ENCODE results near the gene TMEM97. TPM values are rescaled to one million over a fixed set of nuclear protein-coding genes. Genes with fewer than 3 reads are reported as not detected.

TMEM97 gene
- total RNA-seq, 1 donor from 2014 or later: 170 TPM

- Mint-ChIP-seq H3K27ac (ENCODE audit: unreplicated experiment) (no peak overlapping the region), H3K9me3 (ENCODE audit: unreplicated experiment) (peaks cover 17% of the 10 kb centered on the region), H3K4me3 (ENCODE audit: unreplicated experiment) (no peak overlapping the region), H3K36me3 (ENCODE audit: unreplicated experiment) (no peaks in the 10 kb centered on the region), H3K4me1 (ENCODE audit: low read depth, unreplicated experiment) (peaks cover 12% of the 10 kb centered on the region), H3K27me3 (ENCODE audit: unreplicated experiment) (peaks cover 12% of the 10 kb centered on the region)
- no peak for DNase-seq
- no peak for TF ChIP-seq CTCF (IDR thresholded peaks at IDR 0.05; ENCODE audit: partially characterized antibody, unreplicated experiment)
These were observed 13.0 kb downstream of the TMEM97 start for GRCh38 chr17:28331891-28332420.

- no peaks in the 10 kb centered on the region for H3K36me3 Mint-ChIP-seq (ENCODE audit: unreplicated experiment)
- H3K4me3 Mint-ChIP-seq (ENCODE audit: unreplicated experiment): no peak overlapping the region
- peaks cover 14% of the 10 kb centered on the region for H3K4me1 Mint-ChIP-seq (ENCODE audit: low read depth, unreplicated experiment)
- peaks cover 12% of the 10 kb centered on the region for H3K27me3 Mint-ChIP-seq (ENCODE audit: unreplicated experiment)
- no peak overlapping the region for H3K27ac Mint-ChIP-seq (ENCODE audit: unreplicated experiment)
- DNase-seq: no peak
- H3K9me3 Mint-ChIP-seq (ENCODE audit: unreplicated experiment): peaks cover 20% of the 10 kb centered on the region
- TF ChIP-seq CTCF (IDR thresholded peaks at IDR 0.05; ENCODE audit: partially characterized antibody, unreplicated experiment): no peak
These were observed 14.2 kb downstream of the TMEM97 start for GRCh38 chr17:28333083-28333746.

GRCh38 chr17:28334171-28334570 is 15.2 kb downstream of the TMEM97 start:
- Mint-ChIP-seq H3K27ac (ENCODE audit: unreplicated experiment) (peak overlapping the region; percentile 99), H3K9me3 (ENCODE audit: unreplicated experiment) (peaks cover 20% of the 10 kb centered on the region), H3K4me3 (ENCODE audit: unreplicated experiment) (peak overlapping the region; percentile 99), H3K36me3 (ENCODE audit: unreplicated experiment) (no peaks in the 10 kb centered on the region), H3K27me3 (ENCODE audit: unreplicated experiment) (peaks cover 12% of the 10 kb centered on the region), H3K4me1 (ENCODE audit: low read depth, unreplicated experiment) (peaks cover 14% of the 10 kb centered on the region)
- TF ChIP-seq CTCF (IDR thresholded peaks at IDR 0.05; ENCODE audit: partially characterized antibody, unreplicated experiment): no peak
- no peak for DNase-seq

- Mint-ChIP-seq H3K9me3 (ENCODE audit: unreplicated experiment) (peaks cover 20% of the 10 kb centered on the region), H3K27me3 (ENCODE audit: unreplicated experiment) (peaks cover 12% of the 10 kb centered on the region), H3K4me1 (ENCODE audit: low read depth, unreplicated experiment) (peaks cover 14% of the 10 kb centered on the region), H3K4me3 (ENCODE audit: unreplicated experiment) (peak overlapping the region; percentile 99), H3K36me3 (ENCODE audit: unreplicated experiment) (no peaks in the 10 kb centered on the region), H3K27ac (ENCODE audit: unreplicated experiment) (peak overlapping the region; percentile 99)
- DNase-seq: no peak
- TF ChIP-seq CTCF (IDR thresholded peaks at IDR 0.05; ENCODE audit: partially characterized antibody, unreplicated experiment): no peak
These were observed 15.7 kb downstream of the TMEM97 start for GRCh38 chr17:28334666-28335200.

Measured in glutamatergic neuron (in vitro differentiated cells).